ENCODE data around the gene LAMA1. TPM values are rescaled to one million over a fixed set of nuclear protein-coding genes. Genes with fewer than 3 reads are reported as not detected.
"Not testable (repeated sequence)": the region's sequence is repeated elsewhere in the genome, so short reads cannot be mapped to it uniquely, and the experiment has no call there.

Gene LAMA1, protein sequence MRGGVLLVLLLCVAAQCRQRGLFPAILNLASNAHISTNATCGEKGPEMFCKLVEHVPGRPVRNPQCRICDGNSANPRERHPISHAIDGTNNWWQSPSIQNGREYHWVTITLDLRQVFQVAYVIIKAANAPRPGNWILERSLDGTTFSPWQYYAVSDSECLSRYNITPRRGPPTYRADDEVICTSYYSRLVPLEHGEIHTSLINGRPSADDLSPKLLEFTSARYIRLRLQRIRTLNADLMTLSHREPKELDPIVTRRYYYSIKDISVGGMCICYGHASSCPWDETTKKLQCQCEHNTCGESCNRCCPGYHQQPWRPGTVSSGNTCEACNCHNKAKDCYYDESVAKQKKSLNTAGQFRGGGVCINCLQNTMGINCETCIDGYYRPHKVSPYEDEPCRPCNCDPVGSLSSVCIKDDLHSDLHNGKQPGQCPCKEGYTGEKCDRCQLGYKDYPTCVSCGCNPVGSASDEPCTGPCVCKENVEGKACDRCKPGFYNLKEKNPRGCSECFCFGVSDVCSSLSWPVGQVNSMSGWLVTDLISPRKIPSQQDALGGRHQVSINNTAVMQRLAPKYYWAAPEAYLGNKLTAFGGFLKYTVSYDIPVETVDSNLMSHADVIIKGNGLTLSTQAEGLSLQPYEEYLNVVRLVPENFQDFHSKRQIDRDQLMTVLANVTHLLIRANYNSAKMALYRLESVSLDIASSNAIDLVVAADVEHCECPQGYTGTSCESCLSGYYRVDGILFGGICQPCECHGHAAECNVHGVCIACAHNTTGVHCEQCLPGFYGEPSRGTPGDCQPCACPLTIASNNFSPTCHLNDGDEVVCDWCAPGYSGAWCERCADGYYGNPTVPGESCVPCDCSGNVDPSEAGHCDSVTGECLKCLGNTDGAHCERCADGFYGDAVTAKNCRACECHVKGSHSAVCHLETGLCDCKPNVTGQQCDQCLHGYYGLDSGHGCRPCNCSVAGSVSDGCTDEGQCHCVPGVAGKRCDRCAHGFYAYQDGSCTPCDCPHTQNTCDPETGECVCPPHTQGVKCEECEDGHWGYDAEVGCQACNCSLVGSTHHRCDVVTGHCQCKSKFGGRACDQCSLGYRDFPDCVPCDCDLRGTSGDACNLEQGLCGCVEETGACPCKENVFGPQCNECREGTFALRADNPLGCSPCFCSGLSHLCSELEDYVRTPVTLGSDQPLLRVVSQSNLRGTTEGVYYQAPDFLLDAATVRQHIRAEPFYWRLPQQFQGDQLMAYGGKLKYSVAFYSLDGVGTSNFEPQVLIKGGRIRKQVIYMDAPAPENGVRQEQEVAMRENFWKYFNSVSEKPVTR (N-terminal part only)
- not detected for total RNA-seq

DNA sequence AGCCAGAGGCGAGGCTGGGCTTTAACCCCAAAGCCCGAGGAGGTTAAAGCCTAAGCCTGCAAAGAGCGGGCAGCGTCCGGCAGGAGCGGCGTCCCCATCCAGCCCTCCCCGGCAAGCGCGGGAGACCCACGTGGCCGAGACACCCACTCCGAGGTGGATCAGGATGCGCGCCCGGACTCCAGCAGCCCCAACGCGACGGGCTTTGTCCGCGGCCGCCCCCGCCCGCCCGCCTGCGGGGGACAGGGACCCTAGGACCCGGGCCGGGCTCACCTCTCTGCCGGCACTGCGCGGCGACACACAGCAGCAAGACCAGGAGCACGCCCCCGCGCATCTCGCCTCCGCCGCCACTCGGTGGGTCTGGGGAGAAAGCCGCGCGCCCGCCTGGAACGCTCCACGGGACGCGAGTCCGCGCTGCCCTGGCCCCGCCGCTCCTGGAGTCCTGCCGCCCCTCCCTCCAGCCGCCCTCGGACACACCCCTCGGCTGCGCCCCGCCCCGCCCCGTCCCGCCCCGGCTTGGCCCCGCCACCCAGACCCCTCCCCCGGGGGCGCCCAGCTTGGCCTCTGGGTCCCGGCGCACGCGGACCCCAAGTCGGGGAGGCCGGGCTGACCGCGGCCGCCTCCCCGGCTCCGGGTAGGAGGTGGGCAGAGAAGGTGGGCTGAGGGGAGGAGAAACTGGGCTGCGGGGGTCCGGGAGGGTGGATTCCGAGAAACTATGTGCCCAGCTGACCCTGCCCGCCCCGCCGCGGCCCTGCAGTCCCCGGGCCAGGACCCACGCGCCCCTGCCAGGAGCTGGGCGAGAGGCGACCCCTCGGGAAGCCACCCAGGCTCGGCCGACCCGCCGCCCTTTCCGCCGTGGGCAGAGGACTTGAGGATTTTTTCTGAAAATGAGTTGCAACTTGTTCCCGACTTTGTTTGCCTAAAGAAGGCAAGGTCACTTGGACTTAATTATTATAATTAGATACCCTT is at the start of gene LAMA1:
Gene LAMA1, minus strand, starts transcription at position 408 of the 966 bp plus-strand sequence. Its CDS starts 77 bp downstream, at position 331.
- no peak within 1 kb of the TSS for H3K27ac Mint-ChIP-seq
- H3K27me3 Mint-ChIP-seq (ENCODE audit: low read depth) = peaks cover 20% of the 10 kb centered on the region
- no peaks in the 10 kb centered on the region for H3K36me3 Mint-ChIP-seq (ENCODE audit: low read depth)
- peaks cover 6% of the 10 kb centered on the region for H3K4me1 Mint-ChIP-seq (ENCODE audit: low read depth)
- ChIA-PET POLR2A (no interaction called here), CTCF (no interaction called here)
- ATAC-seq (no peak), DNase-seq (no peak)
- H3K4me3 Mint-ChIP-seq = no peak within 1 kb of the TSS
- H3K9me3 Mint-ChIP-seq (ENCODE audit: insufficient read depth) = peaks cover 6% of the 10 kb centered on the region

DNA sequence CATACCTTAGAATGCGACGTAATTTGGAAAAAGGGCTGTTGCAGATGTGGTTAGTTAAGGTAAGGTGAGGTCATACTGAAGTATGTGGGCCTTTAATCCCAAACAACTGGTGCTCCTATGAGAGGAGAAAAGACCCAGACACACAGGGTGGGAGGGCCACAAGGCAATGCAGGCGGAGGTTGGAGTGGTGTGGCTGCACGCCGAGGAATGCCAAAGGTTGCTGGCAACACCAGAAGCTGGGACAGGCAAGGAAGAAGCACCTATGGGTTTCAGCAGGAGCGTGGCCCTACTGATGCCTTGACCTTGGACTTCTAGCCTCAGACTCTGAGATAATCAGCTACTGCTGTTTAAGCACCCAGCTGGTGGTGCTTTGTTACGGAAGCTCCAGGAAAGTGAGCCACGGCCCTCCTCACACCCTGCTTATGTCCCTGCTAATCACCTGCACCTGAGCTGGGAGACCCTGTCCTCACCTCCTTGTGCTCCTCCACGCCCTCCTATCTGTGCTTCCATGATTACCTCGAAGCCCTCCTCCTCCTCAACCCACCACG is 48.3 kb upstream of the LAMA1 start:
- Mint-ChIP-seq H3K4me3 (no peak overlapping the region), H3K27me3 (ENCODE audit: low read depth) (no peaks in the 10 kb centered on the region), H3K27ac (no peak overlapping the region), H3K9me3 (ENCODE audit: insufficient read depth) (no peaks in the 10 kb centered on the region), H3K4me1 (ENCODE audit: low read depth) (no peaks in the 10 kb centered on the region), H3K36me3 (ENCODE audit: low read depth) (no peaks in the 10 kb centered on the region)
- POLR2A ChIA-PET = no interaction called here
- ATAC-seq = no peak
- CTCF ChIA-PET = no interaction called here
- DNase-seq = no peak

DNA sequence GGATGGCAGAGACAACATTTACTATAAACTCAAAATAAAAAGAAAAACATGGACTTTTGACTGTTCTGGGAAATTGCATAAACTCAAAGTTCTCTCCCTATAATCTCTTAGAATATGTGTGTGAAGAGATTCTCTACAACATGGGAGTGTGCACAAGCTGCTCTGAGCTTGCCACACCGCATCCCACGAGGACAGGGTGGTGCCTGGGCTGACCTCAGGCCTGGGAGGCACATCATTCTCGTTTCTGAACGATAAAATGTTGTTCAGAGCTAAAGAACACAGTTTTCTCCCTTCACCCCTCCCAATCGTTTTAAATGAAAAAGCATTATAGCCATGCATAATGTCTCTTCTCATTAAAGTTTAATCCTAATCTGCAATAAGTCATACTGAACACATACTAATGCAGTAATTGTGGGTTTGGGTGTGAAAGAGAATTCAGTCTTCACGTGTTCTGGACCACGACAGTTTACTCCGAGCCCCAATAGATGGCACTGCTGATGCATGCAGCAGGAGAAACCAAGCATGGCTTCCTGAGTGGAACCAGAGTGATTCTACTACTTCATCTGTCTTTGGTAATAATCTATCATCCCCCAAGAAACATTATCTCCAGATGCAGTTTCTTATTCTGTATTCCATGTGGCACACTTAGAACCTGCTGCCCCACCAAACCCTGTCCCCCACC is 46.9 kb upstream of the LAMA1 start:
- H3K27me3 Mint-ChIP-seq (ENCODE audit: low read depth) = no peaks in the 10 kb centered on the region
- H3K4me3 Mint-ChIP-seq = no peak overlapping the region
- CTCF ChIA-PET = no interaction called here
- H3K4me1 Mint-ChIP-seq (ENCODE audit: low read depth) = no peaks in the 10 kb centered on the region
- H3K9me3 Mint-ChIP-seq (ENCODE audit: insufficient read depth) = no peaks in the 10 kb centered on the region
- DNase-seq = no peak
- no peaks in the 10 kb centered on the region for H3K36me3 Mint-ChIP-seq (ENCODE audit: low read depth)
- POLR2A ChIA-PET = no interaction called here
- ATAC-seq = no peak
- no peak overlapping the region for H3K27ac Mint-ChIP-seq

DNA sequence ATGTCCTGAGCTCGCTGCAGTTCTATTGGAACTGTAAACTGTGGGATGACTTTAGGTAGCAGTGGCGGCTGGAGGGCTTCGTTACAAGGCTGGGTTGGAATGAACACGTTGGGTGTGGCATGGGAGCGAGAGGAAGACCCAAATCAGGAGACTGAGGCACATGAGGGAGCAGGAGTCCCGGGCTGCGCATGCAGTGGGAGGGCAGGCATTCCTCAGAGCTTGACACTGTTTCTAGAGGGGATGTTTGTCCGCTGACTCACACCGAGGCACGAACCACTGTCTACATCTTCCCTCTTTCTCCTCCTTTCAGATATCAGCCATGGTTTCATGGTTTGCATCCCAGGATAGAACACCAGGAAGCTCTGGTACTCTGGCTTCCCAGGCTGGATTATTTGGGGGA is 40.6 kb upstream of the LAMA1 start:
- DNase-seq (no peak), ATAC-seq (no peak)
- Mint-ChIP-seq H3K9me3 (ENCODE audit: insufficient read depth) (no peaks in the 10 kb centered on the region), H3K4me3 (no peak overlapping the region), H3K27ac (no peak overlapping the region), H3K27me3 (ENCODE audit: low read depth) (no peaks in the 10 kb centered on the region), H3K4me1 (ENCODE audit: low read depth) (no peaks in the 10 kb centered on the region), H3K36me3 (ENCODE audit: low read depth) (no peaks in the 10 kb centered on the region)
- ChIA-PET POLR2A (no interaction called here), CTCF (no interaction called here)

DNA sequence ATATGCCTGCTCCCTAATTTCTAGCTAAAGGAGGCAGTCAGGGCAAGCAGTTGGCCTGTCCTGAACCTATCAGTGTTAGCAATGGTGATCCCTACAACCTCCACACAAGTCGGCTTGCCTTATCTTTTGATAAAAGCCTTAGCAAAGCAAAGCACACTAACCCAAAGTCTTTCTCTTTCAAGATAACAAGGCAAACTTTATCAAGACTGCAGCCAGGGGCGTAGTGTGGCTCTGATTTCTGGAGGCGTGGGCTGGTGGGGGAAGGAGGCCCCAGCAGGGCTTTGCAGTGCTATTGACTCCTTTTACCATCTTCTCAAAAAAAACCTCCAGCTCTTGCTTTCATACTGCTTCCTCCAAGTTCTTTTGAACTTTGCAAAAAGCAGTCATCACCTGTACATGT is 40.2 kb upstream of the LAMA1 start:
- DNase-seq (no peak), ATAC-seq (no peak)
- Mint-ChIP-seq H3K9me3 (ENCODE audit: insufficient read depth) (no peaks in the 10 kb centered on the region), H3K4me3 (no peak overlapping the region), H3K27me3 (ENCODE audit: low read depth) (no peaks in the 10 kb centered on the region), H3K4me1 (ENCODE audit: low read depth) (no peaks in the 10 kb centered on the region), H3K36me3 (ENCODE audit: low read depth) (no peaks in the 10 kb centered on the region), H3K27ac (no peak overlapping the region)
- CTCF ChIA-PET = no interaction called here
- POLR2A ChIA-PET = no interaction called here

DNA sequence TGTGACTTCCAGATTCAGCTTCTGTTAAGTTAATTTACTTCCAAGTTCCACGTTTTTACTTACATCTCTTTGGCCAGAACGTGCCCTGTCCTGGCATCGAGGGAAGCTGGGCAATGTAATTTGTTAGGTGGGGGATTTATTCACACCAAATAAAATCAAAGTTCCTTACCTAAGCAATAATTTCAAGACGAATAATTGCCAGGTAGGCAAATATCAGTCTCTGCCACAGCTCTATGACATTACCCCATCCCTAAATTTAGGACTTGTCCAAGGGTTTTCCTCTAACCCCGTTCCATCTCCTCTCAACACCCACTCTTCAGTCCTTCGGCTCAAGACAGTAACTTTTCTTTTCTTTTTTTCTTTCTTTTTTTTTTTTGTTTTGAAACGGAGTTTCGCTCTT is 38.3 kb upstream of the LAMA1 start:
- CTCF ChIA-PET = no interaction called here
- Mint-ChIP-seq H3K4me3 (no peak overlapping the region), H3K9me3 (ENCODE audit: insufficient read depth) (no peaks in the 10 kb centered on the region), H3K4me1 (ENCODE audit: low read depth) (no peaks in the 10 kb centered on the region), H3K27me3 (ENCODE audit: low read depth) (no peaks in the 10 kb centered on the region), H3K27ac (no peak overlapping the region), H3K36me3 (ENCODE audit: low read depth) (no peaks in the 10 kb centered on the region)
- ATAC-seq = no peak
- POLR2A ChIA-PET = no interaction called here
- no peak for DNase-seq

DNA sequence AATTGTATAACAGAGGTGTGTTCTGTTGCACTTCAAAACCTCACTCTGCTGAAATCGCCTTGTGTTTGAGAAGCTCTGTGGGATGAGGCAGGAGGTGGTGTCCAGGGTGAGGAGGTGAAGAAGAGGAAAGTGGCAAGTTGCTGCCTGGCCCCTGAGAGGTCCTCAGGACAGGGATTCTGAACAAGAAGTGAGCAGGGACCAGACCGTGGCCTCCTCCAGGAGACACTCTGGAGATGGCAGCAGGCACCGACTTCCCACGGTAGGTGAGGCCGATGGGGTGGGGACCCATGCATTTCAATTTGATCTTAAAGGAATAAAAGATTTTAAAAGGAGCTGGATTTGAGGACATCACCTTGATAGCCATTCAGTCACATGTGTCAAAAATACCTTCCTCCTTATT is 37.5 kb upstream of the LAMA1 start:
- CTCF ChIA-PET = no interaction called here

DNA sequence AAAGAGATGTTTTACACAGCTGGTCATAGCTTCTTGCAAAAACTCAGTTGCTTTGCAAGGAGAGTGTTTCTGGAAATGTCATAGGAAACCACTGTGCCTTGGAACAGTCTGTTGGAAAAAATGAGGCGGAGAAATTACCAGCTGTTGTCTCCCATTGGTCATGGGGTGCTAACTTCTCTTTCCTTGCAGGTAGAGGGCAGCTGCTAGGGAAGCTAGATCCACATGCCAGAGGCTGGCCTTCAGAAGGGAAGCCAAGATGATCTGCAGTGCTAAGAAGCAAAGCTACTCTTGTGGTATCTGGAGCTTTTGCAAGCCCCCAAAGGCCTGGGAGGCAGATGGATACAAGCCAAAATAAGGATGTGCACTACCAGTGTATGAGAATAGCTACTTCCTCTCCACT is 34.8 kb upstream of the LAMA1 start:
- H3K9me3 Mint-ChIP-seq (ENCODE audit: insufficient read depth) = no peaks in the 10 kb centered on the region
- H3K27me3 Mint-ChIP-seq (ENCODE audit: low read depth) = no peaks in the 10 kb centered on the region
- ChIA-PET POLR2A (no interaction called here), CTCF (no interaction called here)
- no peaks in the 10 kb centered on the region for H3K4me1 Mint-ChIP-seq (ENCODE audit: low read depth)
- DNase-seq = no peak
- ATAC-seq = no peak
- no peaks in the 10 kb centered on the region for H3K36me3 Mint-ChIP-seq (ENCODE audit: low read depth)
- H3K4me3 Mint-ChIP-seq = no peak overlapping the region
- no peak overlapping the region for H3K27ac Mint-ChIP-seq

More for the DNA sequence above, 37.5 kb upstream of the LAMA1 start:
- Mint-ChIP-seq H3K27ac (no peak overlapping the region), H3K9me3 (ENCODE audit: insufficient read depth) (no peaks in the 10 kb centered on the region), H3K4me3 (no peak overlapping the region), H3K4me1 (ENCODE audit: low read depth) (no peaks in the 10 kb centered on the region), H3K36me3 (ENCODE audit: low read depth) (no peaks in the 10 kb centered on the region), H3K27me3 (ENCODE audit: low read depth) (no peaks in the 10 kb centered on the region)
- POLR2A ChIA-PET = no interaction called here
- ATAC-seq (no peak), DNase-seq (no peak)

DNA sequence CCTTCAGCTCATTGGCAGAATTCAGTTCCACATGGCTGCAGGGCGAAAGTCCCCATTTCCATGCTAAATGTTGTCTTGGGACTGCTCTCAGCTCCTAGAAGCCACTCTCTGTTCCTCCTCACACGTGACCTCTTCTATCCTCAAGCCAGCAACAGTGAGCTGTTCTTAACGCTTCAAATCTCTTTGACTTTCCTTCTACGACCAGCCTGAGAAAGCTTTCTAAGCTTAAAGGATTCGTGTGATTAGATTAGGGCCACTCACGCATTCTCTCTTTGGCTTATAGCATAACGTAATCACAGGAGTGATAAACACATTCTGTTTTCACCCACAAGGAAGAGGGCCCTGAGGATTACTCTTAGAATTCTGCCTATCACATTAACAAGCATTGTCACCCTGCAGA is 29.8 kb upstream of the LAMA1 start:
- H3K9me3 Mint-ChIP-seq (ENCODE audit: insufficient read depth) = no peaks in the 10 kb centered on the region
- no peaks in the 10 kb centered on the region for H3K27me3 Mint-ChIP-seq (ENCODE audit: low read depth)
- no peak for DNase-seq
- H3K4me1 Mint-ChIP-seq (ENCODE audit: low read depth) = no peaks in the 10 kb centered on the region
- POLR2A ChIA-PET = no interaction called here
- no peak for ATAC-seq
- H3K4me3 Mint-ChIP-seq = no peak overlapping the region
- CTCF ChIA-PET = no interaction called here
- no peaks in the 10 kb centered on the region for H3K36me3 Mint-ChIP-seq (ENCODE audit: low read depth)
- H3K27ac Mint-ChIP-seq = no peak overlapping the region

DNA sequence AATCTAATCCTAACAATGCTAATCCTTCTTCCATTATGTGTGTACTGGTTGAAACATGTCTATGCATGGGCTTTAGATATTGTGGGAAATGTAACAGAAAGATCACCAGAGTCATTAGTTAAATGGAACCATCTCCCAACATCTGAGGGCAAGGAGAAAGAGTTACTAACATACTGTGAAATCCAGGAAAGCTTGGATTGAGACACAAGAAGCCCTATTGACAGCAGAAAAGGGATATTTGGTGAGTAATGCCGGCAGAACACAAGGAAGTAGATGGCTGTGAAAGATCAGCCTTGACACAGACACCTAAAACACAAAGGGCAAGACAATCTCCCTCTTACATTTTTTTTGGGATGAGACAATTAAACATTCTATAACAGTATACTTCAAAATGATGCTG is 28.5 kb upstream of the LAMA1 start:
- ATAC-seq (no peak), DNase-seq (no peak)
- H3K9me3 Mint-ChIP-seq (ENCODE audit: insufficient read depth) = no peaks in the 10 kb centered on the region
- H3K27ac Mint-ChIP-seq = no peak overlapping the region
- H3K4me3 Mint-ChIP-seq = no peak overlapping the region
- H3K4me1 Mint-ChIP-seq (ENCODE audit: low read depth) = no peaks in the 10 kb centered on the region
- CTCF ChIA-PET = no interaction called here
- H3K36me3 Mint-ChIP-seq (ENCODE audit: low read depth) = no peaks in the 10 kb centered on the region
- H3K27me3 Mint-ChIP-seq (ENCODE audit: low read depth) = no peaks in the 10 kb centered on the region
- POLR2A ChIA-PET = no interaction called here

DNA sequence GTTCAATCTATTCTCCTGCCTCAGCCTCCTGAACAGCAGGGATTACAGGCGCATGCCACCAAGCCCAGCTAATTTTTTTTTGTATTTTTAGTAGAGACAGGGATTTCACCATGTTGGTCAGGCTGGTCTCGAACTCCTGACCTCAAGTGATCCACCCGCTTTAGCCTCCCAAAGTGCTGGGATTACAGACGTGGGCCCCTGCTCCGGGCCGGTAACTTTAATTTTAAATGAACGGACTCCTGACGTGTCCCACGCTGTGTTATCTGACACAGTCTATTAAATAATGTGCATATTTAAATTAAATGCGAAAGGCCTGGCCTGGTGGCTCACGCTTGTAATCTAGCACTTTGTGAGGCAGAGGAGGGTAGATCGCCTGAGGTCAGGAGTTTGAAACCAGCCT is 27.3 kb upstream of the LAMA1 start:
- H3K27ac Mint-ChIP-seq; H3K9me3 Mint-ChIP-seq (ENCODE audit: insufficient read depth); H3K27me3 Mint-ChIP-seq (ENCODE audit: low read depth); H3K4me1 Mint-ChIP-seq (ENCODE audit: low read depth); CTCF ChIA-PET; POLR2A ChIA-PET; H3K36me3 Mint-ChIP-seq (ENCODE audit: low read depth); DNase-seq; H3K4me3 Mint-ChIP-seq; ATAC-seq: not testable (repeated sequence)
